22Rv1 (cell line): ENCODE results near the gene AZU1.

Experiments used
- CTCF ChIP-seq: fragments of 450-650 bp; IDR thresholded peaks from 2 replicates; pipeline ENCODE4 v1.5.1; 2017; ENCODE audit warnings: mild to moderate bottlenecking
- ZFX ChIP-seq: fragments of 450-650 bp; IDR thresholded peaks from 2 replicates; pipeline ENCODE4 v1.6.1; 2017; ENCODE audit warnings: antibody characterized with exemption, borderline replicate concordance

- no peak for TF ChIP-seq CTCF
- TF ChIP-seq ZFX = no peak
These were observed 11.2 kb upstream of the AZU1 start for GRCh38 chr19:816500-816857.
